ENCODE results near the gene MCF2L.

Gene MCF2L

DNA sequence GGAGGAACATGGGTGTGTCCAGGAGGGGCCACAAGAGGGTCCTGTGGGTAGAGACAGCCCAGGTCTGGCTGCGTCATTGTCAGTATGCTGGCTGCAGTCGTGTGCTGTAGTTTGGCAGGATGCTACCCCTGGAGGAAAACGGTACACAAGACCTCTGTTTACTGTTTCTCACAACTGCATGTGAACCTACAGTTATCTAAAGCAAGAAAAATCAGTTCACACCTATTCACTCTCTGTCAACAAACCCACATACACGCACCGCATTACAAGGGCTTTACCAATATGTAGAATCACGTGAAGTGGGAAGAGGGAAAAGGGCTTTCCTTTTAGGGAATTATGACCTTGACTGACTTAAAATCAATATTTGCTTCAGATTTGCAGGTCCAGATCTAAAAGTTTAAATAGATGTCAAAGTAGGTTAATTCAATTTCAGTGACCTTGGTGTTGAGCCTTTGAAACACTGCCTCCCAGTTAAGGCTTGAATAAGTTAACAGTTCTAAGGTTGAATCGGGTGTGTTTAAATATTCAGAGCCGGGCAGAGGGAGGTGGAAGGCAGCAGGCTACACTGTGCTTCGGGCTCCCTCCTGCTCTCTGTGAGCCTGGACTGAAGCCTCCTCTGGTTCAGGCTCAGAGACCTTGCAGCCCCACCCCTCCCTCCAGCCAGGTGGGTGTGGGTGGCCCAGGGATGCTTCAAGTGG, 17.2 kb upstream of the MCF2L start:
- no peak for DNase-seq

DNA sequence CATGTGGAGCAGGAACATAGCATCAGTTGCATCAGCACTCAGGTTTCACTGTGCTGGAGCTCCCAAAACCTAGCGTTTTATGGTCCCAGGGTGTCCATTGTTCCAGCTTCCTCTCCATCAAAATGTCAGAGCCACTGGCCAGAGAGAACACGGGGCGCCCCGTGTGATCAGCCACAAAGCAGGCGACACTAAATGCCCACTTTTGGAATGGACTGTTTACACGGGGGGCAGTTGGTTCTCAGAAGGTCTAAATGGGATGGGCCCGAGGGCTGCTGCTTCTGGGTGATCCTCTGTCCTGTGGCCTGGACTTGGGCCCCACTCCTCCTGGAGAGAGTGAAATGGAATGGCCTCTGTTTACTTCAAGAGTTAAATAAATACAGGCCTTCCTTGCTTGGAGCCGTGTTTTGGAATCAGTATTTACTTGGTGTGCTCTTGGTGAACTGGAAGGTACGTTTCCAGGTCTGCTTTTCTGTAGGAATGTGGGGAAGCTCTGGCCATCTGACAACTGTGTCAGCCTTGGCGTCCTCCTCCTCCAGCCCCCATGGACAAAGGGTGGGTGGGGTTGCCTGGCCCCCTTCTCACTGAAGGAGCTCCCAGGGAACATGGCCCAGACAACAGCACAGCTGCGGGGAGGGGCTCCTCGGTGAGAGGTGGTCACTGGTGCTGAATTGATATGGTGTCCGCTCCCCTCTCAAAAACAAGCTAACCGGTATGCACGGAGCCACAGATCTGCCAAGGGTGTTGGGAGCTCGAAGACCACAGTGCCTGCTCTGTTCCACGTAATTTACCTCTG, 16.1 kb upstream of the MCF2L start:
- no peak for DNase-seq

DNA sequence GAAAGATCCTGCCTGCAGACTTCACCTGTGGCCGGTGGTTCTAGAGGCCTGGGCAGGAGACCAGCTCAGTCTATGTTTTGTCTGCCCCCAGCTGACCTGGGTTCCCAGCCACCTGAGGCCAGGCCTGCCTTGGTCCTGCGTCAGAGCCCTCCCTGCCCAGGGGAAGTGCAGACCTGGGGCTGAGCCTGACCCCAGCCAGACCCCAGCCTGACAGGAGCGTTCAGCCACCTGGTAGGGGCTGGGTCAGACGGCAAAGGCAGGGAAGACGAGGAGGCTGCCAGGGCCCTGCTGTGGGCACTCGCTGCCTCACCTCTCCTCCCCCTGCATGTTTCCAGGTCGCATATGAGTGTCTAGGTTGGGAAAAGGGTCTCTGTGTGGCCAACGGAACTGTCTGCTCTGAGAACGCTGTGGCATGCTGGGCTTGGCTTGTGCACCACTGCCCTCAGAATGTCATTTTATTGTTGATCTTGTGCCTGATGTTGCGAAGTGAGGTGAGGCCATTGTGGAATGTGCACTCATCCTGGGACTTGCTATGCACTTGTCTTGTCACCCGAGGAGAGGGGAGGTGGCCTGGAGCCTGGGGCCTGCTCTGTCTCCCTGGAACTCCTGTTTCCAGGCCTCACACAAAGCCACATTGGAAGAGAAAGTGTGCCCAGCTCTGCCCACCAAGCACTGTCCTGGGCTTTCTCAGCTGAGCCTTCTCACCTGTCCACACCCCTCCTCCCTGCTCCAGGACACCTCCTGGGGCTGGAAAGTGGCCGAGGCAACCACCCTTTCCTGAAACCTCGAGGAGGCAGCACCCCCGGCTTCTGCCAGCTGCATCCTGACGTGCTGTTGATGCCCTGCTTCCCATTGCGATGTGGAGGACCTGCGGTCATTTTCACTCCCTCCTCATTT, 15.2 kb upstream of the MCF2L start:
- DNase-seq: no peak

DNA sequence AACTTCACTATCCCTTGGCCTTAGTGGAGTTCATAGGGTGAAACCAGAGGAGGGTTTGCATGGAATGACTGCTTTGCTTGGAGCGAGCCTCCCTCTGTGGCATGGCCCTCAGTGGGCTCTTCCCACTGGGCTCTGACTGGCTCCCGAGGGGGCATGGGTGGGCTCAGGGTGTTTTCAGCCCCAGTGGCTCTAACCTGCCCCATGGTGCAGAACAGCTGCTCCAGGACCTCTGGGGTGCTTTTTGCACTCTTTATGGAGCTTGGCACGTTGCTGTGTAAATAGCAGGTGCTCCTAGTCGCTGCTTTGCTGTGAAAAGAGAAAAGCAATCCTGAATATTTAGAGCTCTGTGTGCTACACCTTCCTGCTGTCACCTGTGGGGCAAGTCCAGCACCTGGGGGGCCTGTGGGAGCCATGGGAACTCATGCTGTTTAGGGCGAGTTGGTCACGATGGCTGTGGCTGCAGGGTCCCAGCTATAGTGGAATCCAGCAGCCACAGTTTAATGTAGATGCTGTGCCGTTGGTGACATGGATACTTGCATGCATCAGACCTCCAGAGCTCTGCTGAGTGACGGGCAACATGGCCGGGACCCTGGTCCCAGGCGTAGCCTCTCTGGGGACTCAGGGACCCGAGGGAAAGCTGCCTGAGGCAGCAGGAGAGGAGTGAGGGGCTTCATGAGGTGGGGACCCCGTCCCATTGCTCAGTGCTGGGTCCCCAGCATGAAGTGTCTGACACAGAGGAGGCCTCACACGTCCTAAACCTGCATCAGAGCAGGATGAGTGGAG, 14.3 kb upstream of the MCF2L start:
- DNase-seq: no peak

DNA sequence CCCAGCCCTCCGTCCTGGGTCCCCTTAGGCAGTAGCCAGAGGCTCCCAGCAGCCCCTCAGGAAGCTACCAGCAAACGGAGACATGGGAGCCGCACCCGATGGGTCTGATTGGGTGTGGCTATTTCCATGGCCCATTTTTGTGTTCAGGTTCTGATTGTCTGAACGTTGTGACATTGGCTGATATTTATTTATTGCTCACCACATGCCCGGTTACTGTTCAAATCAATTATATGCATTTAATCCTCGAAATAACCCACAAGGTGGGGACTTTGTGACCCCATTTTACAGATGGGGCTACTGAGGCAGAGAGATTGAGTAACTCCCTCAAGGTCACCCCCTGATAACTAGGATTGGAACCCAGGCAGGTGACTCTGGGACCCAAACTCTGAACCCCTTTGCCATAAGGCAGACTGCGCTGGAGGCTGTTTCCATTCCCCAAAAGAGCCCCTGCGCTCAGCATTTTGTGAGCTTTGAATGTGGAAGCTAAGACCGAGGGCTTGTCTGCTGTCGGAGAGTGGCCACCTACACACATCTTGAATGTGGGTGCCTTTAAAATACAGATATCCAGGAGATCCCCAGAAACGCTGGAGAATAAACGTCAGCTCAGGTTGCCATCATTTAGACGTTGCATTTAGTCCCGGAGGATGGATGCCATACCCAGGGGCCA, 13.6 kb upstream of the MCF2L start:
- DNase-seq: no peak

DNA sequence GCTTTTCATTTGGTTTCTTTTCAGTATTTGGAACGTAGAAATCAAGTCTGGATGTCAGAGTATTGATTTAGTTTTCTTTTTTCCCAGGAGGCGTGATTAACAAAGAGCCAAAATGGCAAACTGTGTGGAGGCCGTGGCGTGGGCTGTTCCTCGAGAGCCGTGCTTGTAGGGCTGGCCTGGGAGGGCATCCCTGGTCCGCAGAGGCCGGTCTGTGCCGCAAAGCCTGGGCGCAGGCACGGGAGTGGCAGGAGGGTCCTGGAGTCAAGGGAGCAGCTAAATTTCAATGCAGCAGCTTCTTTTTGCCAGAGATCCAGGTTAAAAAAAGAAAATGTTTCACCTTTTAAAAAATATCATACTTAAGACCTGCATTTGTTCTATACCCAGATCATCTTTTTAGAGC, 13.1 kb upstream of the MCF2L start:
- DNase-seq: no peak

DNA sequence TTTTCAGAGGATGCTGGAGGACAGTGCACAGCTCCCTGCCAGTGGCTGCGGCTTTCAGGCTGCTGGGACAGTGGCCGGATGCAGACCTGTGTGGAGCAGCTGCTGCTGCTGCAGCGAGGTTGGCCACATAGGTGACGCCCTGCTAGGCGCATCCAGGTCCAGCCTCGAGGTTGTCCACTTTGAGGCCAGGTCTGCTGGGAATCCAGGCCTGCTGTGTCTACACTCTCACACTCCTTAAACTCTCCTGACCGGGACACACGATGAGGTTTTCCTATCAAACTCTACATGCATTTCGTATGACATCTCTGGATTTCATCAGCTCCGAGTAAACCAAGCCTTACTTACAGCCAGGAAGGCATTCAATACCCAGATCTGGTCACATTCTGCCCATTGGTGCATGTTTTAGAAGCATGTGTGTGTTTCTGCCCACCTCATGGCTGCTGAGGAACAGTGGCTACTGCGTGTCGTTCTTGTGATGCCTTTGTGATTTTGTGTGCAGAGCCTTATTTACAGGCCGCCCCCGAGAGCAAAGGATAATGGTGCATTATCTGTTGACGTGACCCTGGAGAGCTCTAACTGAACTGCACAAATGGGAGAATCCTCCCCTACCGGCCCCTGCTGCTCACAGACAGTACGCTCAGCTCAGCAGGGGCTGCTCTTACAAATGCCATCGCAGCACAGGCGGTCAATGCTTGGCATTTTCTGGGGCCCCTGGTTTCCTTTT, 12.3 kb upstream of the MCF2L start:
- no peak for DNase-seq

DNA sequence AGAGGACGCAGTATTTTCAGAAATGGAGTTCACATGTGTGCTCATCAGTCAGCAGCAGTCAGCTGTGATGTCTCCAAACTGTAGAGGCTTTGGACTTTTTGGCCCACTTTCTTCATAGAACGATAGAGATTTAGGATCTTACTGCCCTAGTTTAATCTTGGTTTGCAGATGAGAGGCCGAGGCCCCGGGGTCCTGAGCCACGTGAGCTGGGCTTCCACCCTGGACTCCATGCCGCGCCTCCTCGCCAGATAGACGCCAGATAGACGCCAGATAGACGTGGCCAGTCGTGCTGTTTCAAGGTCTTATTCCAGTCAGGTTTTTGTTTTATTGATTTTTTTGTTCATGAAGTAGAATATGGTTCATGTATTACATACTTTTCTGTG, 11.7 kb upstream of the MCF2L start:
- no peak for DNase-seq

DNA sequence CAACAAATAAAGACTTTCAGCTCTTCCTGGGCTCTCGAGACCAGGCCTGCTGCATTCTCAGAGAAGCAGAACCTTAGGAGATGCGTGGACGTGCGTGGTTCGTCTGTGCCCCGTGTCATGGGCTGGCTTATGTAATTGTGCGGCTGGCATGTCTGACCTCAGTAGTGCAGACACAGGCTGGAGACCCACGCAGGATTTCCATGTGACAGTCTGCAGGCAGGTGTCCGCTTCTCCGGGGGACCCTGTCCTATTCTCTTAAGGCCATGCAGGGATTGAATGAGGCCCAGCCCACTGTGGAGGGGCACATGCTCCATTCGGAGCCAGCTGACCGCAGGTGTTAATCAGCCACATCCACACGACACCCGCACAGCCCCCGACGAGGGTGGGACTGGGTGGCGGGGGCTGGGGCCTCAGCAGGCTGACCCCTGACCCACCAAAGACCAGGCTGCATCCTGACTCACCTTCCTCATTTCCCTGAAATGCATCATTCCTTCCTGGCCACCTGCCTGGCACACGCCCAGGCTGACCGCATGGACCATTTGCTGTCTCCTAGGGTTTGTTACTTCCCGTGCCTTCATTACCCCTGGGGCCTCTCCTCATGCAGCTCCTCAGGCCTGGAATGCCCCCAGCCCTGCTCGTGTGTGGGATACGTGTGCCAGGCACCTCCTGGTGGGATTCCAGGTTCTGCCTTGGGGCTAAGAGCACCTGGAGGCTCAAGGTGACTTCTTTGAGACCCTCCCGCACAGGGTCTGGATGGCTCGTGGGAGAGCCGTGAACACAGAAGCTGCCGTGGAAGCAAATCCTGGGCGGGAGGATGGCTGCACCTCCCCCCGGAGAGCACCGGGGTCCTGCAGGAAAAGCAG, 10.7 kb upstream of the MCF2L start:
- no peak for DNase-seq

DNA sequence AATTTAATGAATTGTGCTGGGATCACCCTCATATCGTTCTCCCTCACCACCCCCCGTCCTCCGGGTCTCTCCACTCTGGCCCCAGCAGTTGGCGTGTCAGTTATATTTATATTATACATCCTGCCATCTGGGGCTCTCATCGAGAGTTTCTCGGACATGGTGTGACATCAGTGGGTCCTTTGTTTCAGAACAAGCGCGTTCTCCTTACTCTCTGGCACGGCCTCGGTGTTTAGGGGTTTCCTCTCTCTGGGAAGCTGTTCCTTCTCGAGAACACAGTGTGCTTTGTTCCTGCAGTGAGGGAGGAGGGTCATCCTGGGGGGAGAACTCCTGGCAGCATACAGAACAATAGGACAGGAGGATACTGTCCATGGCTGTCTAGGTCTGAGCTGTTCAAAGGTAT, 9.8 kb upstream of the MCF2L start:
- DNase-seq: no peak

DNA sequence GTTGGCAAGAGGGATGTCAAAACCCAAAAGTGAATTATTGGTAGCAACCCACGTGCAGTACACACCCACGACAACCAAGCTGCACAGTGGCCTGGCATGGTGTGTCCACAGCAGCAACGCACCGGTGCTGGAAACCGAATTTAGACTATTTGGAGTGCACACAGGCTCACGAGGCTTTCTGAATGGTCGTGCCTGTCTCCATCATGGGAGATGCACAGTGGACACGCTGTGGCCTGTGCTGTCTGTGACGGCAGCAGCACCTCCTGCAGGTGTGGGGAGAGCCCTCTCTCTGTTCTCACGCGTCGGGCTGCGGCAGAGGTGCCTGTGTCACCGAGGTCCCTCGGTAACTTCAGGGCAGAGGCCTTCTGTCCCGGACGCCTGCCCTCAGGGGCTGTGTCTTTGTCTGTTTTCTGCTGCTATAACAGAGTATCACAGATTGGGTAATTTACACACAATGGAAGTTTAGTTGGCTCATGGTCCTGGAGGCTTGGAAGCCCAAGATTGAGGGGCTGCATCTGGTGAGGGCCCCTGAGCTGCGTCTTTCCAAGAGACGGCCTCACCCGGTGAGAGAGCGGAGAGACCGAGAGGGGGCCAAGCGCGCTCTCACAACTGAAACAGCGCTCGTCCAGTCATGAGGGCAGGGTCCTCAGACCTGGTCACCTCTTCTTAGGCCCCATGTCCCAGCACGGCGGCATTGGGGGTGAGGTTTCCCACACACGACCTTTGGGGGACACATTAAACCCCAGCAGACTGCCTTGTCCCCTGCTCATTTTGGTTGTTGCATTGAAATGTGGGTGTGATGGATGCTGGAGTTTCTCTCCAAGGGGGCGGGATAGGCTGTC, 9.1 kb upstream of the MCF2L start:
- no peak for DNase-seq

DNA sequence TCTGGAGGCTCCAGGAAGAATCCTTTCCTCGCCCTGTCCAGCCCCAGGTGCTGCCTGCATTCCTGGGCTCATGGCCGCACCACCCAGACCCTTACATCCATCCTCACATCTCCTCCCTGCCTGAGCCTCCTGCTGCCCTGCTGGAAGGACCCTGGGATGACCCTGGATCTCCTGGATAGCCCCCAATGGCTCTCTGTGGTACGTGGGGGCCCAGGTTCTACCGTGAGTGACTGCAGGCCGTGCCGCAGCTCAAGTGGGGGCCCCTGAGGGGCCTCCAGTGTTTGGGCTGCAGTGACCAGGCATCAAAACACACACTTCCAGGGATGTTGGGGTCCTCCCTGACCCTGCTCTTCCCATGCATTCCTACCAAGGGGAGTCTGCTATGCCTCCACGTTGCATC, 8.3 kb upstream of the MCF2L start:
- DNase-seq: no peak

DNA sequence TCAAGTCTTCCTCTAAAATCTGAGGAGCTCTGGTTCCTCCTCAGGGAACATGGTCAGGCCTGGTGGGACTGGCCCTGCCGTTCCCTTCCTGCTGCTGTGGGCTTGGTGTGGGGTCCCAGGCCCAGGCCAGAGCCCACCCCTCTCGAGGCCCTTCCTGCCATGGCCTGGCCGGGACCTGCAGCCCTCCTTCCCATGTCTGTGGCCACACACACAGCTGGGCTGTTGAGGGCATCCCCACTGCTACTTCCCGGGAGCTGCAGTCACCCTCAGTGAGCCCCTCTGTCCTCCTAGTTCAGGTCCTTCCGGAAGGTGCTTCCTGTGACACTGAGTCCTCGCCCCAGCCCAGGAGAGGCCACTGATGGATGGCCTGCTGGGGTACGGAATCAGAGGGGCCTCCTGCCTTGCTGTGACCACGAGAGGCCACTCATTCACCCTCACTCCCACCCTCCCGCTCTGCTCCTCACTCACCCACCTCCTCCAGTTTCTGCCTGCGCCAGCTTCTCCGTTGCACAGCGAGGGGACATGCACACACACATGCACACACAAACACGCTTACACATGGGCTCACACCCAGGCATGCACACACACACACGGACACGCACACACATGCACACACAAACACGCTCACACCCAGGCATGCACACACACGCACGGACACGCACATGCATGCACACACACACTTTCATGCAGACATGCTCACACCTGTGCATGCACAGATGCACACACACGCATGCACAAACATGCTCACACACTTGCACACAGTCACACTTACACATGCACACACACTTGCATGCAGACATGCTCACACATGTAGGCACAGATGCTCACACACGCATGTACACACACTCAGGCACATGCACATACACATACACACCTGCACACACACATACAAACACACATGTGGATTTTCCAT, 7.3 kb upstream of the MCF2L start:
- DNase-seq: no peak

DNA sequence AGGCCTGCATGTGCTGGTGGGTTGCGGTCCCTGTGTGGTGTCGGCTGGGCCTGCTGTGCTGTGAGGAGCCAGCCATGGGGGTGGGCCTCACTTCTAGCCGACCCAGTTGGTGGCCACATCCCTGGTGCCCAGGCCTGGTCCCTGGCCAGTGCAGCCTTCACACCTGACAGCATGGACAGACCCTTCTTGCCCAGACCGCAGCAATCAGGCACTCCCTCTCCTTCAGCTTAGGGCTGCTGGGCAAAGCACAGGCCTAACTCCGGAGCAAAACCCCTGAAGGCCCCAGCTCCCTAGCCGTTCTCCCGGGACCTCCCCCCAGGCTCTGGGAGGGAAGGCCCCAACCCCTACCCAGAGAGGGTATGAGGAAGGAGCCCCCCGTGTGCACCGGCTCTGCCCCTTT, 6.6 kb upstream of the MCF2L start:
- no peak for DNase-seq

DNA sequence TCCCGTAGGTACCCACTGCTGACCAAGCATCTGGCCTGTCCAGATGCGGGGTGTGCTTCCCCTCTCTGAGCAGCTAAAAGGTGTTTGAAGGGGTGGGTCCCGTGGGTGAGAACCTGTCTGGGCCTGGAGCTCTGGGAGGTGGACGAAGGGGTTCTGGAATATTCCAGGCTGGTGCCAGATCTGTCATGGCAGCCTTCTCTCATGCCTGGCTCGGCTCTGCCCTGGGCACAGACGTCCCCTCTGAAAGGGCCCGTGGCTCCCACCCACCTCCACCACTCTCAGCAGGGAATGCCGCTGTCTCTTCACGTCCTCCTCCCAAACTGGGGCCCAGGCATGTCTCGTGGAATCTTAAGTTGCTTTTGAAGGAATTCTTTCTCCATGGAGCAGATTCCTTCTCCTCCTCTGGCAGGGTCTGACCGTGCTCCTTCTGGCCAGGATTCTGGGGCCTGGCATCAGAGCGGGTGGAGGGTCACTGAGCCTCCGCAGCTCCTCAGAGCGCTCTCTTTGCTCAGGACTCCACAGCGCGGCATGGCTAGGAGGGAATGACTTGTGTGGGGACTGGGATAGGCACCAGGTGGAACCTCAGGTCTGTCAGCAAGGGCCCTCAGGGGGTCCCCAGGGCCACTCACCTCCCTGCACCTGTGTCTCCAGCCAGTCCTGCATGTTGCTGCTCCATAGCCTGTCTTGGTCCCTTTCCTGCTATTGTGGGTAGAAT, 5.9 kb upstream of the MCF2L start:
- DNase-seq: no peak

DNA sequence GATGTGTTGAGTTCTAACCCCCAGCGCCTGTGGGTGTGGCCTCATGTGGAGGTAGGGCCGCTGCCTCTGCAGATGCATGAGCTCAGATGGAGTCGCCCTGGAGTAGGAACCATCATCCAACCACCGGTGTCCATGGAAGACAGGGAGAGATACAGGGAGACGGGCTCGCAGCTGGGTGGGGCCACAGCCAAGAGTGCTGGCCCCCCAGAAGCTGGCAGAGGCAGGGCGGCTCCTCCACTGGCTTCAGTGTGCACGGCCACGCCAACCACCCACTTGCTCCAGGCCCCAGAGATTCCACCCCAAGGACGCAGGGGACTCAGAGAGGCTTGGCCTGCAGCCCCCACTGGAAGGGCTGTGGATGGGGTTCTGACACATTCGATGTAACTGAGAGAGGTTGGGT, 5.4 kb upstream of the MCF2L start:
- DNase-seq: no peak

DNA sequence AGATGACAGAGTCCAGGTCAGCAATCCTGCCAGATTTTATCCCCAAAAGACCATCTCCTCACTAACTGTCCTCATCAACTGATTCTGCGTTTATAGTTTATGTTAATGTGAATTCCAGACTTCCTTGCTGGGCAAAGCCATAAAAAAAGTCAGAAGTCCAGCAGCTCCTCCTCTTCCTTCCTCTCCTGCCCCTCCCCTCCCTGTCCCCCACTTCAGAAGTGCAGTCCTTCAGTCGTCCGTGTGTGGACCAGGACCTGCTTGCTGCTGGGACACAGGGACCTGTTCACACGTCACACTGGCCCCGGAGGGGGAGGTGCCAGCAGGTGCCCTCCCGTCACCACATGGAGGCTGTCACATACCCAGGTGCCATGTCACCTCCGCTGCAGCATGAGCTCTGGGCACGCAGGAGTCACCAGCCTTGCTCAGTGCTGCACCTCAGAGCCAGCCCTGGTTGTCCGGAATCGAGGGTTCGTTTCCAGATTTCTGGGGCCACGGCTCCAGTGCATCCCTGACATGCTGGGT, 4.0 kb upstream of the MCF2L start:
- DNase-seq: no peak
